Ishikawa (cell line): Measurements from ENCODE around the gene RPGR.
A peak's percentile ranks its signal among the peaks of the same experiment; 100 is the strongest.

ENCODE experiments used
- CEBPB ChIP-seq: IDR thresholded peaks from 2 replicates; pipeline ENCODE4 v1.6.1; 2012
- CREB1 ChIP-seq: IDR thresholded peaks from 2 replicates; pipeline ENCODE4 v1.6.1; 2012; ENCODE audit warnings: low read depth
- EGR1 ChIP-seq: IDR thresholded peaks from 2 replicates; pipeline ENCODE4 v1.6.1; 2012
- EP300 ChIP-seq: IDR thresholded peaks from 2 replicates; pipeline ENCODE4 v1.6.1; 2012; ENCODE audit warnings: borderline replicate concordance
- FOXM1 ChIP-seq: IDR thresholded peaks from 2 replicates; pipeline ENCODE4 v1.6.1; 2012; ENCODE audit warnings: low read depth, borderline replicate concordance
- MAX ChIP-seq: IDR thresholded peaks from 2 replicates; pipeline ENCODE4 v1.6.1; 2012
- NFIC ChIP-seq: IDR thresholded peaks from 2 replicates; pipeline ENCODE4 v1.6.1; 2012
- RAD21 ChIP-seq: IDR thresholded peaks from 2 replicates; pipeline ENCODE4 v1.6.1; 2012; ENCODE audit warnings: low read depth
- REST ChIP-seq: IDR thresholded peaks from 2 replicates; pipeline ENCODE4 v1.6.1; 2012; ENCODE audit warnings: low read depth, mild to moderate bottlenecking
- TAF1 ChIP-seq: IDR thresholded peaks from 2 replicates; pipeline ENCODE4 v1.6.1; 2012; ENCODE audit warnings: low read depth, mild to moderate bottlenecking
- TCF12 ChIP-seq: IDR thresholded peaks from 2 replicates; pipeline ENCODE4 v1.6.1; 2012; ENCODE audit warnings: low read depth
- TEAD4 ChIP-seq: IDR thresholded peaks from 2 replicates; pipeline ENCODE4 v1.6.1; 2012
- USF1 ChIP-seq: IDR thresholded peaks from 2 replicates; pipeline ENCODE4 v1.6.1; 2012
- YY1 ChIP-seq: IDR thresholded peaks from 2 replicates; pipeline ENCODE4 v1.6.1; 2012; ENCODE audit warnings: low read depth
- ZBTB7A ChIP-seq: IDR thresholded peaks from 2 replicates; pipeline ENCODE4 v1.6.1; 2012; ENCODE audit warnings: low read depth

RPGR gene

DNA sequence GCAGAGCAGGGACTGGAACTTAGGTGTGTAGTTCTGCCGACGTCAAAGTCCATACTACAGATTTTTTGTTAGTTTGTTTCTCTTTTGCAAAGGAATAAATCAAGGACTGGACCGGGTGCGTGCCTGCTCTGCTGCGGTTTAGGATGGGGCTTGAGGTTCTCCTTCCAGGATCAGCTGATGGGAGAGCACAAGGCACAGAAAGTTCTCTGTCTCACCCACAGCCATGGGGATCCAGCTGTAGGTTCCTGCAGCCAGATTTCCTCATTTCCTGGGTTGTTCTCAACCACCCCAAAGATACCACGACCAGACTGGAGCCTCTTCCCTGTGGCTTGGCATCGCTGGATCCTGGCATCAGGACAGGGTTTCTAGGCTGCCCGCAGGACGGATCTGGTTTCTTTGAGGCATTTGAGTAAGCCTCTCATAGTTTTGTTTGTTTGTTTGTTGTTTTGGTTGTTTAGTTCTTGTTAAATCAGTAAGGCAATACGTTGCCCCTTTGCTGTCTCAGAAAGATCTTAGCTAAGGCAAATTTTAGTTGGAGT, 105.8 kb downstream of the RPGR start:
- TF ChIP-seq RAD21 (no peak), REST (no peak), CREB1 (no peak), NFIC (no peak), EP300 (no peak), TCF12 (no peak), CEBPB (no peak), MAX (no peak), EGR1 (no peak), TEAD4 (no peak), FOXM1 (no peak), USF1 (no peak), ZBTB7A (no peak), TAF1 (no peak)

DNA sequence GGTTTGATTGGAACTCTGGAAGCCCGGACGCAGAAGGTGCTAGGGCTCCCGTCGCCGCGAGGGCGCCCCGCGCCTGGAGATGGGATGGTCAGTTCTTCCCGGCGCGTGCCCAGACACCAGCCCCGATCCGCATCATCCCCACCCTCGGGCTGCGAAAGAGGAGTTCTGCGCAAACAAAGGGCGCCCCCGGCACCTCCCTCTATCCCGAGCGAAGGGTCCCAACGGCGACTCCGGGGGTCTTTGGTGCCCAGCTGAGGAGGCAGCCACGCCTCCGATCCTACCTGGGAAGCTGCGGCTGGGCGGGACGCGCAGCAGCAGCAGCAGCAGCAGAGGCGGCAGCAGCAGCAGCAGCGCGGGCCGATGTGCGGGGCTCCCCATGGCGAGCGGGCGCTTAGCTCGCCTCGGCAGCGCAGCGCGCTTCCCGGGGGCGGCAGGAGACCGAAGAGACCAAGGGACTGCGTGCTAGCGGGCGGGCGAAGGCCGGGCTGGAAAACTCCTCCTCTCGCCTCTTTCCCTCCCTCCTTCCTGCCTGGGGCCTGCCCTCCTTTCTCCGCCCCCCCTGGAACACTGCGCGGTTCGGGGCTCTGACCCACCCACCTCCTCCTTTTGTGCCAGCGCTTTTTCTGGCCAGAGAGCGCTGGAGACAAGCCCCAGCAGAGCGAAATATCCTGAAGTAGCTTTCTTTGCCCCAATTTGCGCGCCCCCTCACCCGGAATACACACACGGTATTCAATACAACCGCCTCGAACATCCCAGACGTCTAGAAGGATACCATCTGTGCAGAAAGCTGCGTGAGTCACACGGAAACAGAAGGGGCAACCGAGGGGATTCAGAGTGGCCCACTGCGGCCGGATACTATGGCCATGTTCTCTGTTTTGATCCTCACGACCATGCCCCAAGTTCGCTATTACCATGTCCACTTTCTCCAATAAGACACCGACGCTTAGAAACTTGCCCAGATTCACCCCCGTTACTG, 106.6 kb downstream of the RPGR start, which contains the start of gene SRPX:
SRPX (minus strand) TSS at position 457 of the 976 bp plus-strand sequence; CDS start at position 378, 79 bp downstream.
- TF ChIP-seq TEAD4 (no peak), MAX (peak; percentile 52)

DNA sequence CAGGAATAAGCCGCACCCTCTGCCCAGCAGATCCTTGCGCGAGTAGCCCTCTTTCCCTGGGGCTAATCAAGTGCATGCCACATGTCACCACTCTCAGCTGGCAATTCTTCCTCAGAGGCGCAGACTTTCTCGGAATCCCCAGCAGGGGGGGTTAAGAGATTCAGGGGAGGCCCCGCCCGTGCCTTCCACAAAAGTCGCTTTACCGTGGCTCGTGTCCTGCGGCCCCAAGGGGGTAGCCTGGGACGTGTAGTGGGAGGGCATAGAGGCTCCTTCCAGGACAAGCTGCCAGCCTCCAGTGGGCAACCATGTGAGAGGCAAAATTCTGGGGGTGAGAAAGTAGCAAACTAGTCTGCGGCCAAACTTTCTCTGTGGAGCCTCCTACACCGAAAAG, 107.3 kb downstream of the RPGR start:
- TF ChIP-seq TAF1: no peak
- TF ChIP-seq ZBTB7A: no peak
- no peak for TF ChIP-seq YY1
- no peak for TF ChIP-seq TCF12
- TF ChIP-seq EGR1: no peak
- TF ChIP-seq CREB1: no peak
- TF ChIP-seq NFIC: no peak
- TF ChIP-seq REST: no peak
- no peak for TF ChIP-seq FOXM1
- TF ChIP-seq RAD21: no peak
